AG09309 (cell line): Measurements from ENCODE around the gene PIGL.

ENCODE experiments used
- DNase-seq: peaks from one replicate; pipeline ENCODE4 v3.0.0-alpha.2; 2010; ENCODE audit warnings: low read depth
- H3K4me3 ChIP-seq: 2 replicates; pipeline ENCODE4 v1.5.1; 2011; ENCODE audit warnings: mild to moderate bottlenecking, low read depth, low read length, moderate library complexity; ENCODE audit not compliant: control insufficient read depth
- CTCF ChIP-seq: IDR thresholded peaks from 2 replicates; pipeline ENCODE4 v1.5.1; 2011; ENCODE audit warnings: mild to moderate bottlenecking, low read depth, low read length, inconsistent platforms; ENCODE audit not compliant: insufficient read depth, control insufficient read depth; ENCODE audit errors: missing control alignments

The PIGL gene

GRCh38 chr17:16217002-16217635 lies at the start of gene PIGL:
PIGL (plus strand) TSS chr17:16217210; CDS start chr17:16217227, 17 bp downstream.
- TF ChIP-seq CTCF: no peak
- H3K4me3 ChIP-seq: peak within 1 kb of the TSS; percentile 70
- DNase-seq: peak; percentile 80

DNA sequence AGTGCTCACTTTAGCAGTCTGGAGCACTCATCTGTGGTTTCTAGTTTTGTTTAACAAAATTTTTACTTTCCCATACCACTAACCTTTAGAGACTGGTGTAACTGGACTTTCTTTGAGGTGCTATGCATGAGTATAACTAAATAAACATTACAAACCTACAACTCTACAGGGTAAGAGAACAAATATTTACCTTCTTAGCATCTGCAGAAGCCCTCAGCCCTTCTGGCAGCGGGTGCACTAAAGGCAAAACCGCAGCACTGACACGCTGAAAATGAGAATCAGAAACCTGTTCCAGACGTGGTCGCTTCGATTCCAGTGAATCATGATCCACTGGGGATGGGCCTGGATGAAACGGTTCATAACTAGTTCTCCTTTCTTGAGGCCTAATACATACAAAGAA lies 45.4 kb upstream of the PIGL start:
- no peak for DNase-seq
- no peak overlapping the region for H3K4me3 ChIP-seq
- TF ChIP-seq CTCF: no peak

DNA sequence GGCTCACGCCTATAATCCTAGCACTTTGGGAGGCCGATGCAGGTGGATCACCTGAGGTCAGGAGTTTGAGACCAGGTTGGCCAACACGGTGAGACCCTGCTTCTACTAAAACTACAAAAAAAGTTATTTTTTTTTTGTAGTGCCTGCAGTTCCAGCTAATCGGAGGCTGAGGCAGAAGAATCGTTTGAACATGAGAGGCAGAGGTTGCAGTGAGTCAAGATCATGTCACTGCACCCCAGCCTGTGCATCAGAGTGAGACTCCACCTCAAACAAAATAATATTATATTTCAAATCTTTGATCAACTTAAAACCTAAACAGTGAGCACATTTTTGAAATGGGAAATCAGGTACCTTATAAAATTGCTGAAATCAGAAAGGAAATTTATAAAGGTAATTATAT lies 38.2 kb upstream of the PIGL start:
- TF ChIP-seq CTCF: no peak
- DNase-seq: no peak
- H3K4me3 ChIP-seq: no peak overlapping the region

- TF ChIP-seq CTCF: no peak
- no peak overlapping the region for H3K4me3 ChIP-seq
- no peak for DNase-seq
Measured at GRCh38 chr17:16181581-16181980, 35.4 kb upstream of the PIGL start.

- no peak for TF ChIP-seq CTCF
- H3K4me3 ChIP-seq: no peak overlapping the region
- DNase-seq: no peak
Measured at GRCh38 chr17:16187642-16188041, 29.4 kb upstream of the PIGL start.

DNA sequence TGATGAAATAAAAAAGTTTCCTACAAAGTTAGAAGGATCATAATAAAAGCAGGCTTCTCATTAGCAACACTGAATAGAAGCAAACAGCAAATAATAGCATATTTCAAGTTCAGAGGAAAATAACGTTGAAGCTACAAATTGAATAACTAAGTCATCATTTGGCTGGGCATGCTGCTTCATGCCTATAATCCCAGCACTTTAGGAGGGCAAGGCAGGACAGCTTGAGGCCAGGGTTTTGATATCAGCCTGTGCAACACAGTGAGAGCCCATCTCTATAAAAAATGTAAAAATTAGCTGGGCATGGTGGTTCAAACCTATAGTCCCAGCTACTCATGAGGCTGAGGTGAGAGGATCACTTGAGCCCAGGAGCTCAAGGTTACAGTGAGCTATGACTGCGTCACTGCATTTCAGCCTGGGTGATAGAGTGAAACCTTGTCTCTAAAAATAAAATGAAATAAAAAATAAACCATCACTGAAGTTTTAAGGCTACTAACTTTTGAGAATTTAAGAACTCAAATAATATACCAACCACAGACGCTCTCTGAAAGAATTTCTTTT lies 27.1 kb upstream of the PIGL start:
- no peak for TF ChIP-seq CTCF
- no peak for DNase-seq
- no peak overlapping the region for H3K4me3 ChIP-seq
